Activated CD8-positive, alpha-beta T cell treated with anti-CD3 and anti-CD28 coated beads for 36 hours (primary cell): ENCODE data around the gene ROBO2. TPM values are rescaled to one million over a fixed set of nuclear protein-coding genes. Genes with fewer than 3 reads are reported as not detected.

Source experiments
- ATAC-seq: fragments of 200-7000 bp; cut with Tn5 transposase; one replicate; pipeline ENCODE4 v1.10.0; 2021; ENCODE audit warnings: mild to moderate bottlenecking, moderate library complexity
- CTCF ChIA-PET: fragments of 350-600 bp; sonication (Branson Sonifier 250); formaldehyde crosslinking; loops from one replicate; lab custom pipeline; 2021; ENCODE audit warnings: antibody characterized with exemption; lab: Charles Lee
- POLR2A ChIA-PET: fragments of 350-600 bp; sonication (Branson Sonifier 250); formaldehyde crosslinking; loops from one replicate; lab custom pipeline; 2021; ENCODE audit warnings: antibody characterized with exemption; lab: Charles Lee
- DNase-seq: peaks from one replicate; pipeline ENCODE4 v3.0.0-alpha.2; 2020
- H3K27ac Mint-ChIP-seq: one replicate; pipeline ENCODE4 v1.8.0; 2021; ENCODE audit warnings: mild to moderate bottlenecking, mixed read lengths
- H3K27me3 Mint-ChIP-seq: one replicate; pipeline ENCODE4 v1.8.0; 2021; ENCODE audit warnings: mixed read lengths
- H3K36me3 Mint-ChIP-seq: one replicate; pipeline ENCODE4 v1.8.0; 2021; ENCODE audit warnings: low read depth, mixed read lengths
- H3K4me1 Mint-ChIP-seq: one replicate; pipeline ENCODE4 v1.8.0; 2021; ENCODE audit warnings: low read depth, mixed read lengths
- H3K4me3 Mint-ChIP-seq: one replicate; pipeline ENCODE4 v1.8.0; 2021; ENCODE audit warnings: mild to moderate bottlenecking, moderate library complexity, mixed read lengths
- H3K9me3 Mint-ChIP-seq: one replicate; pipeline ENCODE4 v1.8.0; 2021; ENCODE audit warnings: mixed read lengths
- CTCF ChIP-seq: fragments of 200-600 bp; IDR thresholded peaks from one replicate; pipeline ENCODE4 v1.8.0; 2022; ENCODE audit warnings: antibody characterized with exemption, mild to moderate bottlenecking
- intact Hi-C: fragments of 100-400 bp; cut with micrococcal nuclease; formaldehyde crosslinking; loops from one replicate; pipeline ENCODE4 v1.10.0; 2022
- total RNA-seq, 2 experiments: library from RNA; stranded (reverse); gene quantifications; one replicate each; pipeline ENCODE4 v1.2.3, GENCODE V29; 2021

ROBO2 gene
- total RNA-seq, 2 experiments from 2014 or later: not detected

- Mint-ChIP-seq H3K27me3 (no peaks in the 10 kb centered on the region), H3K9me3 (peaks cover 7% of the 10 kb centered on the region), H3K27ac (no peak overlapping the region), H3K4me1 (no peaks in the 10 kb centered on the region), H3K36me3 (no peaks in the 10 kb centered on the region), H3K4me3 (no peak overlapping the region)
- ATAC-seq (no peak), DNase-seq (no peak)
- no peak for TF ChIP-seq CTCF
- POLR2A ChIA-PET: no interaction called here
- CTCF ChIA-PET: no interaction called here
- intact Hi-C loops: no loop called here
Measured at GRCh38 chr3:77524946-77525682, 485.2 kb downstream of the ROBO2 start.

- DNase-seq: no peak
- CTCF ChIA-PET: interaction anchor here (1.0 kb wide), 1 partner anchor 34 kb away, joined by 3 read pairs; no protein-coding TSS in a partner anchor
Measured at GRCh38 chr3:77526573-77527113, 486.7 kb downstream of the ROBO2 start.

GRCh38 chr3:77529522-77529921 lies 489.6 kb downstream of the ROBO2 start:
- Mint-ChIP-seq H3K9me3 (peaks cover 7% of the 10 kb centered on the region), H3K4me3 (no peak overlapping the region), H3K4me1 (no peaks in the 10 kb centered on the region), H3K27me3 (no peaks in the 10 kb centered on the region), H3K27ac (no peak overlapping the region), H3K36me3 (no peaks in the 10 kb centered on the region)
- intact Hi-C loops: no loop called here
- CTCF ChIA-PET: no interaction called here
- DNase-seq: no peak
- TF ChIP-seq CTCF: no peak
- POLR2A ChIA-PET: no interaction called here
- ATAC-seq: no peak

More at GRCh38 chr3:77526573-77527113, 486.7 kb downstream of the ROBO2 start:
- intact Hi-C loops: no loop called here
- Mint-ChIP-seq H3K4me1 (no peaks in the 10 kb centered on the region), H3K27me3 (no peaks in the 10 kb centered on the region), H3K27ac (no peak overlapping the region), H3K4me3 (no peak overlapping the region), H3K9me3 (peaks cover 7% of the 10 kb centered on the region), H3K36me3 (no peaks in the 10 kb centered on the region)
- POLR2A ChIA-PET: no interaction called here
- TF ChIP-seq CTCF: no peak
- ATAC-seq: no peak

GRCh38 chr3:77530870-77531269 lies 491.0 kb downstream of the ROBO2 start:
- H3K9me3 Mint-ChIP-seq: peaks cover 5% of the 10 kb centered on the region
- H3K4me3 Mint-ChIP-seq: no peak overlapping the region
- ChIA-PET CTCF (no interaction called here), POLR2A (no interaction called here)
- no peak for ATAC-seq
- no peak overlapping the region for H3K27ac Mint-ChIP-seq
- intact Hi-C loops: no loop called here
- H3K27me3 Mint-ChIP-seq: no peaks in the 10 kb centered on the region
- no peak for DNase-seq
- H3K36me3 Mint-ChIP-seq: no peaks in the 10 kb centered on the region
- no peaks in the 10 kb centered on the region for H3K4me1 Mint-ChIP-seq
- TF ChIP-seq CTCF: no peak

GRCh38 chr3:77535116-77535515 lies 495.2 kb downstream of the ROBO2 start:
- intact Hi-C loops: no loop called here
- ChIA-PET CTCF (no interaction called here), POLR2A (no interaction called here)
- Mint-ChIP-seq H3K27ac (no peak overlapping the region), H3K4me1 (no peaks in the 10 kb centered on the region), H3K4me3 (no peak overlapping the region), H3K36me3 (no peaks in the 10 kb centered on the region), H3K9me3 (peaks cover 3% of the 10 kb centered on the region), H3K27me3 (no peaks in the 10 kb centered on the region)
- no peak for DNase-seq
- ATAC-seq: no peak
- no peak for TF ChIP-seq CTCF
